AG09319 (cell line): Measurements from ENCODE around the gene KTN1.

Experiments used
- DNase-seq: peaks from one replicate; pipeline ENCODE4 v3.0.0-alpha.2; 2010; ENCODE audit warnings: low read depth; ENCODE audit errors: extremely low read depth
- CTCF ChIP-seq: IDR thresholded peaks from 2 replicates; pipeline ENCODE4 v1.5.1; 2011; ENCODE audit warnings: low read depth, mild to moderate bottlenecking, inconsistent platforms, low read length, moderate library complexity

The KTN1 gene

GRCh38 chr14:55712491-55712890 lies 132.5 kb downstream of the KTN1 start:
- TF ChIP-seq CTCF, result no peak
- DNase-seq, result no peak

DNA sequence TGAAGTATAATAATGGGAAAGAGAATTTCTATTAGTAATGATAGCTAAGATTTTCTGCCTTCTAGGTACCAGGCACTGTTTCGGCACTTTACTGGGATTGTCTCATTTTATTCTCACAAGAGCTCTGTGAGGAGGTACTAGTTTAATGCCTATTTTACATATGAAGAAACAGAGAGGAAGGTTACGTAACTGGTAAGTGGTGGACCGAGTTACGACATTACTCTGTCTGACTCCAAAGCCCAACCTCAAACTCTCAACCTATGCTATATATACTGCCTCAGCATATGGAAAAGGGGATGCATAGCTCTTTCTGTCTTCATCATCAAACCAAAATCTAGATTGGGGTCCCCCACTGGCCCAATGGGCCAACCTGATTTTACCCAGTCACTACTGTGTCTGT lies 133.5 kb downstream of the KTN1 start:
- DNase-seq, result no peak
- TF ChIP-seq CTCF, result no peak

- DNase-seq, result peak; percentile 80
- TF ChIP-seq CTCF, result no peak
These were observed 135.9 kb downstream of the KTN1 start for GRCh38 chr14:55715889-55716288.

- TF ChIP-seq CTCF, result no peak
- DNase-seq, result no peak
These were observed 137.6 kb downstream of the KTN1 start for GRCh38 chr14:55717621-55718020.

GRCh38 chr14:55718551-55718950 lies 138.5 kb downstream of the KTN1 start:
- no peak for DNase-seq
- no peak for TF ChIP-seq CTCF

DNA sequence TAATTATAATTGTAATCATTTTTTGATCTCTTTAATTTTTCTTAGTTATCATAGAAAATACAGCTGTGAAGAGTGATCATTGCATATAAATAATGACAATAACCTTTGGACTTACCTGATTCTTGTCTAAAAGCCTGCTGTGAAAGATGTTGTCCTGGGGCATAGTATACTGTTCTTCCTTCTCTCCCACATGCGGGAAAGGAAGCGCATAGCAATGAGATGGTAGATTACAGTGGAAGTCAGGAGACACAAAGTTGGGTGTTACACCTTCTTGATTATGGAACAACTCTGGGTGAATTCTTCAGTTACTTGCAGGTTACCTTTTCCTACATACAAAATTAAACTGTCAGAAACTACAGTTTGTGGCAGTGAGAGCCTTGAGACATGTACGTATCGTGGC lies 140.8 kb downstream of the KTN1 start:
- no peak for DNase-seq
- TF ChIP-seq CTCF, result no peak

DNA sequence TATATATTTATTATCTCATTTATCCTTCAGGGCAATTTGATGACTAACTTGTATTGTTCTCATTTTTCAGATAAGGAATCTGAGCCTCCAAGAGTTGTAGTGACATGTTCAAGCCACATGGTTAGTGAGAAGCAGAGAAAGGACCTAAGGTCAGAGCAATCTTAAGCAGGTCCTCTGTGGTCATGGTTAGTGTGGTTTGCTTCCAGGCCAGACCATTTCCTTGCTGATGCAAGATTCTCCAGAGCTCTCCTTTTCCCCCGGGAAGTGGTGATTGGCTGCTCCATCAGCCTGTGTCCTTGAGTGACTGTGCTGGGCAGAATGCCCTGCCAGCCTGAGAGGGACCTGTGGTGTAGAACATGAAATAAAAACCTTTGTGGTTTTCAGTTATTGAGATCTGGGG lies 141.3 kb downstream of the KTN1 start:
- TF ChIP-seq CTCF, result no peak
- DNase-seq, result peak; percentile 76

GRCh38 chr14:55722054-55722453 lies 142.0 kb downstream of the KTN1 start:
- no peak for DNase-seq
- no peak for TF ChIP-seq CTCF
